Chondrocyte (in vitro differentiated cells): ENCODE results near the gene CELSR2. TPM values are rescaled to one million over a fixed set of nuclear protein-coding genes. Genes with fewer than 3 reads are reported as not detected.

ENCODE experiments used
- DNase-seq: peaks from one replicate; pipeline ENCODE4 v3.0.0; 2021; ENCODE audit warnings: mixed read lengths, low spot score
- H3K27ac Mint-ChIP-seq: one replicate; pipeline ENCODE4 v1.8.0; 2021; ENCODE audit warnings: mild to moderate bottlenecking, moderate library complexity, mixed read lengths; ENCODE audit not compliant: unreplicated experiment
- H3K27me3 Mint-ChIP-seq: 2 replicates; pipeline ENCODE4 v1.8.0; 2021; ENCODE audit warnings: low read depth, mixed read lengths
- H3K36me3 Mint-ChIP-seq: 2 replicates; pipeline ENCODE4 v1.8.0; 2021; ENCODE audit warnings: low read depth, mixed read lengths
- H3K4me1 Mint-ChIP-seq: 2 replicates; pipeline ENCODE4 v1.8.0; 2021; ENCODE audit warnings: low read depth, mild to moderate bottlenecking, mixed read lengths
- H3K4me3 Mint-ChIP-seq: one replicate; pipeline ENCODE4 v1.8.0; 2021; ENCODE audit warnings: mild to moderate bottlenecking, moderate library complexity, mixed read lengths; ENCODE audit not compliant: unreplicated experiment
- H3K9me3 Mint-ChIP-seq: 2 replicates; pipeline ENCODE4 v1.8.0; 2021; ENCODE audit warnings: low read depth, mixed read lengths
- CTCF ChIP-seq: fragments of 200-600 bp; sonication (generic); IDR thresholded peaks from 2 replicates; pipeline ENCODE4 v1.5.0; 2021; ENCODE audit warnings: antibody characterized with exemption, mild to moderate bottlenecking, moderate library complexity
- total RNA-seq: library from RNA; stranded (reverse); gene quantifications from 3 replicates; pipeline ENCODE4 v1.2.1, GENCODE V29; 2021

CELSR2 gene
- total RNA-seq, 1 donor from 2014 or later = 10.3 TPM

DNA sequence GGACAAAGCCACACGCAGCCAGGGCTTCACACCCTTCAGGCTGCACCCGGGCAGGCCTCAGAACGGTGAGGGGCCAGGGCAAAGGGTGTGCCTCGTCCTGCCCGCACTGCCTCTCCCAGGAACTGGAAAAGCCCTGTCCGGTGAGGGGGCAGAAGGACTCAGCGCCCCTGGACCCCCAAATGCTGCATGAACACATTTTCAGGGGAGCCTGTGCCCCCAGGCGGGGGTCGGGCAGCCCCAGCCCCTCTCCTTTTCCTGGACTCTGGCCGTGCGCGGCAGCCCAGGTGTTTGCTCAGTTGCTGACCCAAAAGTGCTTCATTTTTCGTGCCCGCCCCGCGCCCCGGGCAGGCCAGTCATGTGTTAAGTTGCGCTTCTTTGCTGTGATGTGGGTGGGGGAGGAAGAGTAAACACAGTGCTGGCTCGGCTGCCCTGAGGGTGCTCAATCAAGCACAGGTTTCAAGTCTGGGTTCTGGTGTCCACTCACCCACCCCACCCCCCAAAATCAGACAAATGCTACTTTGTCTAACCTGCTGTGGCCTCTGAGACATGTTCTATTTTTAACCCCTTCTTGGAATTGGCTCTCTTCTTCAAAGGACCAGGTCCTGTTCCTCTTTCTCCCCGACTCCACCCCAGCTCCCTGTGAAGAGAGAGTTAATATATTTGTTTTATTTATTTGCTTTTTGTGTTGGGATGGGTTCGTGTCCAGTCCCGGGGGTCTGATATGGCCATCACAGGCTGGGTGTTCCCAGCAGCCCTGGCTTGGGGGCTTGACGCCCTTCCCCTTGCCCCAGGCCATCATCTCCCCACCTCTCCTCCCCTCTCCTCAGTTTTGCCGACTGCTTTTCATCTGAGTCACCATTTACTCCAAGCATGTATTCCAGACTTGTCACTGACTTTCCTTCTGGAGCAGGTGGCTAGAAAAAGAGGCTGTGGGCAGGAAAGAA is 25.5 kb downstream of the CELSR2 start:
- H3K27ac Mint-ChIP-seq = peak overlapping the region; percentile 89
- H3K9me3 Mint-ChIP-seq = no peaks in the 10 kb centered on the region
- no peak for TF ChIP-seq CTCF
- DNase-seq = peak; percentile 80
- no peaks in the 10 kb centered on the region for H3K27me3 Mint-ChIP-seq
- peak overlapping the region; percentile 38 for H3K4me3 Mint-ChIP-seq
- H3K4me1 Mint-ChIP-seq = peaks cover 30% of the 10 kb centered on the region
- peaks cover 4% of the 10 kb centered on the region for H3K36me3 Mint-ChIP-seq

DNA sequence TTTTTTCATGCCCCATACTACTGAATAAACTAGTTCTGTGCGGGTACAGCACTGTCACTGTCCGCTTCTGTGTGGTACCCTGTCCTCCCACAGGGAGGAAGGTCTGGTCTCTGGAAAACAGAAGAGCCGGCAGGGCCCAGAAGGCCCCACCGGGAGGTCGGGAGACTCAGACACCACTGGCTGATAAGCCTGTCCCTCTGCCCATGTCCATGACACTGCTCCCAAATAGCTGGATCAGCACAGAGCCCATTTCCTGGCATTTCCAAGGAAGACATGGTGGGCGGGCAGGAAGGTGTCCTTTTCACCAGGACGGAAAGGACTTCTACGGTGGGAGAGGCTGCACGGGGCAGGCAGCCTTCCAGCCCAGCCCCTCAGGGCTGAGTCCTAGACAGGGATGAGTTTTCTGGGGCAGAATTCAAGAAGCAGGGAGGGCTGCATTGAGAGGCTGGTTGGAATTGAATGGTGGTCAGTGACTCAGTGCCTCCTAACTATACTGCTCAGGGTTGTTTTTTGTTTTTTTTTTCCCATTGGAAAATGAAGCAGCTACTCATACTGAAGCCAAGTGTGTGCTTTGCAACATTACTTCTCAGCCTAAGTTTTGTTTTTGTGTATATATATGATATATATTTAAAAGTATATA is 26.5 kb downstream of the CELSR2 start:
- peaks cover 1% of the 10 kb centered on the region for H3K36me3 Mint-ChIP-seq
- H3K27me3 Mint-ChIP-seq = no peaks in the 10 kb centered on the region
- H3K27ac Mint-ChIP-seq = peak overlapping the region; percentile 89
- TF ChIP-seq CTCF = peak; percentile 22
- no peaks in the 10 kb centered on the region for H3K9me3 Mint-ChIP-seq
- peak overlapping the region; percentile 38 for H3K4me3 Mint-ChIP-seq
- DNase-seq = no peak
- peaks cover 34% of the 10 kb centered on the region for H3K4me1 Mint-ChIP-seq

DNA sequence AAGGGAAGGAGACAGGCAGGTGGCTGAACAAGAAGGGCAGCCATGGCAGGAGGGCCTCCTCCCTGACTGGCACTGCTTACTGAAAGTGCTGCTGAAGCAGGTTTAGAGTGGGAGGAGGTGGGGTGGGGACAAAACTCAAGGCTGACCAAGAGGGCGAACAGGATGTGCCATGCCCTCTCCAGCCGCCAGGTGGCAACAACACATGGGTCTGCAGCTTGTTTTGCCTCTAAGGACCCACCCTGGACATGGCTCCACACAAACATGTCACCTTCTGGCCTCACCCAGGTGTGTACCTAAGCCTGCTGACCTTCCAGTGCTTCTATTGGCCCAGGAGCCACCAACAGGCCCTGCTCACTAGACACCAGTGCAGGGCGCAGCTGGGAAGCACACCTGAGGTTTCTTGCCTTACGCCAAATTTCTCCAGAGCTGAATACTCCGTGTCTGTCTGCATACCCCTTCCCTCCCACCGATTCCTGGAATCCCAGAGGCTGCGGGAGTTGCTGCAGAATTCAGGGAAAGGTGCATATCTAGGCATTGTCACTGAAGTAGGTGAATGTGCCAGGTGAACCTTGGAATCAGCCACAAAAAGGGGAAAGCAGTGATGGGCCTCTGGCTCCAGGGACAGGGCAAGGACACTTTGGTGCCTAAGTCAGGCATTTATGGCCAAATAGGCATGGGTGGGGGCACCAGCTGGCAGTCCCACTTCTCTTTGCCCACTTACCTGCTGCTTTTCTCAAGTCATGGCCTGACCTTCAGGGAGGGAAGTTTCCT is 28.3 kb downstream of the CELSR2 start:
- H3K36me3 Mint-ChIP-seq = peaks cover 1% of the 10 kb centered on the region
- H3K27ac Mint-ChIP-seq = peak overlapping the region; percentile 45
- DNase-seq = peak; percentile 73
- peaks cover 51% of the 10 kb centered on the region for H3K4me1 Mint-ChIP-seq
- peak; percentile 91 for TF ChIP-seq CTCF
- no peaks in the 10 kb centered on the region for H3K9me3 Mint-ChIP-seq
- no peak overlapping the region for H3K4me3 Mint-ChIP-seq
- no peaks in the 10 kb centered on the region for H3K27me3 Mint-ChIP-seq

DNA sequence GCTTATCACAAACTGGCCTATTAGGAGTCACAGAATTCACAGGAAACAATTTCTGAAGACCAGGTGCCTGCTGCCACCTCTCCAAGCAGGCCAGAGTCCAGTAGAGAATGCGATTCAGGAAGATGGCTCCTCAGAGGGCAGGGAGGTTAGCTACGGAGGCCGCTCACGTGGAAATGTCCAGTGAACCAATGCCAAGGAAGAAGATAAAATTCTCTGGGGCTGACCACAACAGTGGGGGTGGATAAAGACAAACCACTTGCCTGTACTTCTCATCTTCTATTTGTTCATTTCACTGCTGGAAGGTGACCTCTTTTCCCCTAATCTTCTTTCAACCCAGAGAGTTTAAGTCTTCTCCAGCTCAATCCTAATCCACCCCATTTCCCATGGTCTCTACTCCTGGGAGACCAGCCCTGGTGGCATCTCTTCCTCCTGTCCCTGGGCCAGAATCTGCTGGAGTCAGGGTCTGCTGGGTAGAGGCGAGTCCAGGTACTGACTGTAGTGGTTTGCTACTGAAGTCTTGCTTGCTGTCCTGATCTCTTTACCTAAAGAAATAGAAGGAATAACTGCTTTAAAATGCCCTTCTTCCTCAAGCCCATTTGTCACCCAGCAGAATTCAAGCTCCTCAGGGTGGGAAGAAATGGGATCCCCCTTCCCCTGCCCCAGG is 30.4 kb downstream of the CELSR2 start:
- no peak for TF ChIP-seq CTCF
- no peak for DNase-seq
- Mint-ChIP-seq H3K9me3 (no peaks in the 10 kb centered on the region), H3K27ac (no peak overlapping the region), H3K27me3 (no peaks in the 10 kb centered on the region), H3K4me3 (no peak overlapping the region), H3K4me1 (peaks cover 50% of the 10 kb centered on the region), H3K36me3 (peaks cover 1% of the 10 kb centered on the region)
